ENCODE results near the gene TMEM163.

- no peak for TF ChIP-seq POLR2AphosphoS5 (IDR thresholded peaks at IDR 0.05)
- TF ChIP-seq POLR2A (IDR thresholded peaks at IDR 0.05): no peak
- TF ChIP-seq CTCF (IDR thresholded peaks at IDR 0.05): no peak
Observed at GRCh38 chr2:134454931-134455330, 263.9 kb downstream of the TMEM163 start.

All from stomach (tissue), 4 donors.